ENCODE measurements around the gene BLMH.

The BLMH gene

DNA sequence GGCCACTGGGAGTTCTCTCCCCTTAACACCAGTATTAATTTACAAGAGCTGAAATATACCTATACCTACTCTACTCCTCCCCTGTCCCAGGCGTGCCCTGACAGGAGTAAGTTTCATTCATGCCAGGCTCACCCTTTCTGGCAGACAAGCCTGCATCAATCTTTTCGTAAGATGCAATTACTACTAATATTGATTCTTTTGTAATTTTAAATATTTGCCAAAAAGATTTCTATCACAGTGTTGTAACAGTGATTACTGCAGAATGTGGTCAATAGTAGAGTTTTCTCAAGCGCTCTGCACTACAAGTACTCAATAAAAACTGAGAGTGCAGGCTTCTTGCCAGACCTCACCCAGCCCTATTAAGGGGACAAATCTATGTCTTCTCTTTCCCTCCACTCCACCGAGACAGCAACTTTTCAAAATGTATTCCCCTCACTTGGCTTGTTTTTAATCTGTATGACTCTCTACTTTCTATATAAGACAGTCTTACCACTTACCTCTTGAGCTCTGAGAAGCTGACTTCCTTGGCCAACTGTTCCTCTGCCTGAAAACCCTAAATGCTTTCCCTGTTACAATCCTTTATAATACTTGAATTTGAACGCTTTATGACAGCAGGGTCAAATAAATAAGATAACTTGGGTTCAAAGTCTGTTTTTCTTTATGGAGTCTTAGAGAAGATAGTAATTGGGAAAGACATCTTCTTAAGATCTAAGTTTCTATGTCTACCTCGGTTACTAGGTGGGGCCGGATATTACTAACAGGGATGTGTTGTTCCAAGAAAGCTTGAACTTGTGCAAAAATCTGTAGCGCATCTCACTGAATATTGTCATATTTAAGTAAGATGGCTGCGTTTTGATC, 42.0 kb upstream of the BLMH start, which contains the start of gene TMIGD1:
Gene TMIGD1, minus strand, starts transcription at position 555 of the 858 bp plus-strand sequence. CDS start 1,924 bp downstream, outside the sequence.
- Histone ChIP-seq H3K36me3 (ENCODE audit: control insufficient read depth, low read length) (no peaks in the 10 kb centered on the region), H3K9me3 (ENCODE audit: control insufficient read depth, insufficient read depth, low read length) (no peaks in the 10 kb centered on the region), H3K4me2 (ENCODE audit: low read length) (no peak within 1 kb of the TSS), H3F3A (ENCODE audit: control insufficient read depth, insufficient read depth) (no peaks in the 10 kb centered on the region), H3K4me1 (ENCODE audit: control insufficient read depth, low read length) (peaks cover 12% of the 10 kb centered on the region), H3K9me2 (replicated peaks; ENCODE audit: control insufficient read depth, low read length) (no peaks in the 10 kb centered on the region), H3K79me2 (ENCODE audit: control insufficient read depth, low read length) (no peaks in the 10 kb centered on the region), H3K4me3 (ENCODE audit: low read length) (no peak within 1 kb of the TSS), H3K27me3 (ENCODE audit: control insufficient read depth, low read length) (peaks cover 5% of the 10 kb centered on the region), H3K27ac (ENCODE audit: low read depth, low read length) (no peak within 1 kb of the TSS), H4K20me1 (ENCODE audit: control insufficient read depth, insufficient read depth, low read depth, low read length) (no peaks in the 10 kb centered on the region)
- TF ChIP-seq, protein P1, sequence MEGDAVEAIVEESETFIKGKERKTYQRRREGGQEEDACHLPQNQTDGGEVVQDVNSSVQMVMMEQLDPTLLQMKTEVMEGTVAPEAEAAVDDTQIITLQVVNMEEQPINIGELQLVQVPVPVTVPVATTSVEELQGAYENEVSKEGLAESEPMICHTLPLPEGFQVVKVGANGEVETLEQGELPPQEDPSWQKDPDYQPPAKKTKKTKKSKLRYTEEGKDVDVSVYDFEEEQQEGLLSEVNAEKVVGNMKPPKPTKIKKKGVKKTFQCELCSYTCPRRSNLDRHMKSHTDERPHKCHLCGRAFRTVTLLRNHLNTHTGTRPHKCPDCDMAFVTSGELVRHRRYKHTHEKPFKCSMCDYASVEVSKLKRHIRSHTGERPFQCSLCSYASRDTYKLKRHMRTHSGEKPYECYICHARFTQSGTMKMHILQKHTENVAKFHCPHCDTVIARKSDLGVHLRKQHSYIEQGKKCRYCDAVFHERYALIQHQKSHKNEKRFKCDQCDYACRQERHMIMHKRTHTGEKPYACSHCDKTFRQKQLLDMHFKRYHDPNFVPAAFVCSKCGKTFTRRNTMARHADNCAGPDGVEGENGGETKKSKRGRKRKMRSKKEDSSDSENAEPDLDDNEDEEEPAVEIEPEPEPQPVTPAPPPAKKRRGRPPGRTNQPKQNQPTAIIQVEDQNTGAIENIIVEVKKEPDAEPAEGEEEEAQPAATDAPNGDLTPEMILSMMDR (IDR thresholded peaks at IDR 0.05; ENCODE audit: low read depth, low read length, poor library complexity, severe bottlenecking): no peak
- no peak for TF ChIP-seq EZH2phosphoT487 (IDR thresholded peaks at IDR 0.05; ENCODE audit: borderline replicate concordance, low read length)

DNA sequence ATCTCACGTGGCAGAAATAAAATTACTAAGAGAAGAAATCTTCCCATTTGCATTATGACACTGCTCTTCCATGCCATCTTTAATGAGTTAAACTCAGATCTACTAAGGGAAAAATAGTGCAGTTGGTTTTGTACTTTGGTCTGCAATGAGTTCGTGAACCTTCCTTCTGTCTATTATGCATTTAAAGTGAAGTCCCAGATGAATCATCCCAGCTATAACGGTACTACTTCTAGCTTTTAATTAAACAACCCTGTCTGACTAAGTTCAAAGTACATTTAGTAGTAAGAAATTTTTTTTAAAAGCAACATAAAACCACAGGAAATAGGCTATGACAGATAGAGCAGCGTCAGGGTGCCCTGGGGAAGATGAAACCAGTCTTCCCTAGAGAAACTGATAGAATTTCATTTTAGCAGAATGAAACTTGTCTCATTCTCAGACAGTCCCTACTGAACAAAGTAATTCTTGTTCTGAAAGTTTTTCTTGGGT, 40.4 kb upstream of the BLMH start:
- H3K4me3 ChIP-seq (ENCODE audit: low read length): no peak overlapping the region
- H3K4me1 ChIP-seq (ENCODE audit: control insufficient read depth, low read length): peaks cover 12% of the 10 kb centered on the region
- H3K27ac ChIP-seq (ENCODE audit: low read depth, low read length): no peak overlapping the region
- peaks cover 5% of the 10 kb centered on the region for H3K27me3 ChIP-seq (ENCODE audit: control insufficient read depth, low read length)
- no peaks in the 10 kb centered on the region for H3K79me2 ChIP-seq (ENCODE audit: control insufficient read depth, low read length)
- H4K20me1 ChIP-seq (ENCODE audit: control insufficient read depth, insufficient read depth, low read depth, low read length): no peaks in the 10 kb centered on the region
- no peaks in the 10 kb centered on the region for H3K9me2 ChIP-seq (replicated peaks; ENCODE audit: control insufficient read depth, low read length)
- TF ChIP-seq EZH2phosphoT487 (IDR thresholded peaks at IDR 0.05; ENCODE audit: borderline replicate concordance, low read length): no peak
- TF ChIP-seq, protein P1 (IDR thresholded peaks at IDR 0.05; ENCODE audit: low read depth, low read length, poor library complexity, severe bottlenecking): no peak
- no peaks in the 10 kb centered on the region for H3K36me3 ChIP-seq (ENCODE audit: control insufficient read depth, low read length)
- H3K4me2 ChIP-seq (ENCODE audit: low read length): no peak overlapping the region
- H3F3A ChIP-seq (ENCODE audit: control insufficient read depth, insufficient read depth): no peaks in the 10 kb centered on the region
- H3K9me3 ChIP-seq (ENCODE audit: control insufficient read depth, insufficient read depth, low read length): no peaks in the 10 kb centered on the region

DNA sequence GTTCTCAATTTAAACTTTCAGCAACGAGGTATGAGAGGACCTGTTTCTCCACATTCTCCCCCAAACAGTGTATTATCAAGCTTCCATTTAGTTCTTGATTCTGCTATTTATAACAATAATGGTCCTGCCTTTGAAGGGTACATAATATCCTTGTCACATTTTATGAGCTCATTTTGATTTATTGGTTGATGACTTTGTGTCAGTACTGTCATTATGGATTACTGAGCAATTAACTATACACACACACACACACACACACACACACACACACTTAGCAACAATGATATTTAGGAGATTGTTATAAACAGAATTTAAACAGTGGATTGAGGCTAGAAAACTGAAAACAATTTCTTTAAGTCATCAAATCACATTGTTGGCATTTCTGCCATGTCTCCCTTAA, 35.1 kb upstream of the BLMH start:
- Histone ChIP-seq H3F3A (ENCODE audit: control insufficient read depth, insufficient read depth) (no peaks in the 10 kb centered on the region), H3K9me2 (replicated peaks; ENCODE audit: control insufficient read depth, low read length) (no peaks in the 10 kb centered on the region), H4K20me1 (ENCODE audit: control insufficient read depth, insufficient read depth, low read depth, low read length) (no peaks in the 10 kb centered on the region), H3K27me3 (ENCODE audit: control insufficient read depth, low read length) (peaks cover 11% of the 10 kb centered on the region), H3K27ac (ENCODE audit: low read depth, low read length) (no peak overlapping the region), H3K4me1 (ENCODE audit: control insufficient read depth, low read length) (peaks cover 14% of the 10 kb centered on the region), H3K36me3 (ENCODE audit: control insufficient read depth, low read length) (no peaks in the 10 kb centered on the region), H3K4me3 (ENCODE audit: low read length) (no peak overlapping the region), H3K4me2 (ENCODE audit: low read length) (no peak overlapping the region), H3K79me2 (ENCODE audit: control insufficient read depth, low read length) (no peaks in the 10 kb centered on the region), H3K9me3 (ENCODE audit: control insufficient read depth, insufficient read depth, low read length) (no peaks in the 10 kb centered on the region)
- no peak for TF ChIP-seq EZH2phosphoT487 (IDR thresholded peaks at IDR 0.05; ENCODE audit: borderline replicate concordance, low read length)
- TF ChIP-seq, protein P1 (IDR thresholded peaks at IDR 0.05; ENCODE audit: low read depth, low read length, poor library complexity, severe bottlenecking): no peak

All from DOHH2 (cell line).